Choroid plexus epithelial cell (primary cell): ENCODE measurements around the gene INPP5E.

Experiments
- DNase-seq: peaks from one replicate; pipeline ENCODE4 v3.0.0-alpha.2; 2010; ENCODE audit warnings: low read depth
- H3K4me3 ChIP-seq: 2 replicates; pipeline ENCODE4 v1.5.1; 2011; ENCODE audit warnings: low read depth, mild to moderate bottlenecking, control low read depth, low read length, moderate library complexity
- CTCF ChIP-seq: conservative IDR thresholded peaks from 2 replicates; pipeline ENCODE4 v1.5.1; 2011; ENCODE audit warnings: low read depth, mild to moderate bottlenecking, control low read depth, inconsistent platforms, low read length, moderate library complexity

The INPP5E gene

GRCh38 chr9:136383436-136383835 lies 56.2 kb downstream of the INPP5E start:
- TF ChIP-seq CTCF = no peak
- no peak overlapping the region for H3K4me3 ChIP-seq

GRCh38 chr9:136381966-136382513 lies 57.6 kb downstream of the INPP5E start:
- DNase-seq = no peak
- H3K4me3 ChIP-seq = no peak overlapping the region
- TF ChIP-seq CTCF = no peak

More at GRCh38 chr9:136383436-136383835, 56.2 kb downstream of the INPP5E start:
- no peak for DNase-seq

- H3K4me3 ChIP-seq = no peak overlapping the region
- TF ChIP-seq CTCF = no peak
- no peak for DNase-seq
Observed at GRCh38 chr9:136381311-136381710, 58.3 kb downstream of the INPP5E start.

- TF ChIP-seq CTCF = no peak
- DNase-seq = no peak
- H3K4me3 ChIP-seq = no peak overlapping the region
Observed at GRCh38 chr9:136380381-136380780, 59.3 kb downstream of the INPP5E start.

- DNase-seq = no peak
- TF ChIP-seq CTCF = no peak
- H3K4me3 ChIP-seq = no peak overlapping the region
Observed at GRCh38 chr9:136379891-136380290, 59.8 kb downstream of the INPP5E start.

GRCh38 chr9:136379401-136379800 lies 60.2 kb downstream of the INPP5E start:
- H3K4me3 ChIP-seq = no peak overlapping the region
- DNase-seq = no peak
- no peak for TF ChIP-seq CTCF

- no peak for TF ChIP-seq CTCF
- no peak for DNase-seq
- no peak overlapping the region for H3K4me3 ChIP-seq
Observed at GRCh38 chr9:136379003-136379287, 60.7 kb downstream of the INPP5E start.
